Mesothelial cell of epicardium (in vitro differentiated cells): Measurements from ENCODE around the gene ARHGAP42. TPM values are rescaled to one million over a fixed set of nuclear protein-coding genes. Genes with fewer than 3 reads are reported as not detected.

Source experiments
- DNase-seq, 2 experiments: peaks; one replicate each; pipeline ENCODE4 v3.0.0; 2021; ENCODE audit warnings: low spot score in 2 of 2; ENCODE audit not compliant: unreplicated experiment in 2 of 2
- H3K27ac Mint-ChIP-seq: 2 replicates; pipeline ENCODE4 v1.8.0; 2021; ENCODE audit warnings: mixed read lengths
- H3K27me3 Mint-ChIP-seq: 2 replicates; pipeline ENCODE4 v1.8.0; 2021; ENCODE audit warnings: low read depth, mixed read lengths
- H3K36me3 Mint-ChIP-seq: 2 replicates; pipeline ENCODE4 v1.8.0; 2021; ENCODE audit warnings: mixed read lengths
- H3K4me1 Mint-ChIP-seq: 2 replicates; pipeline ENCODE4 v1.8.0; 2021; ENCODE audit warnings: mixed read lengths
- H3K4me3 Mint-ChIP-seq: 2 replicates; pipeline ENCODE4 v1.8.0; 2021; ENCODE audit warnings: mild to moderate bottlenecking, moderate library complexity, mixed read lengths
- H3K9me3 Mint-ChIP-seq: 2 replicates; pipeline ENCODE4 v1.8.0; 2021; ENCODE audit warnings: mixed read lengths
- total RNA-seq: library from RNA; stranded (reverse); gene quantifications from 3 replicates; pipeline ENCODE4 v1.2.1, GENCODE V29; 2021
- TF ChIP-seq, protein P1 (sequence below): fragments of 200-600 bp; sonication (generic); IDR thresholded peaks from one replicate; pipeline ENCODE4 v1.5.0; 2021; ENCODE audit warnings: antibody characterized with exemption; ENCODE audit not compliant: unreplicated experiment

The ARHGAP42 gene
- total RNA-seq, 1 donor from 2014 or later, result 19.4 TPM

- peaks cover 14% of the 10 kb centered on the region for H3K4me1 Mint-ChIP-seq
- TF ChIP-seq, protein P1, sequence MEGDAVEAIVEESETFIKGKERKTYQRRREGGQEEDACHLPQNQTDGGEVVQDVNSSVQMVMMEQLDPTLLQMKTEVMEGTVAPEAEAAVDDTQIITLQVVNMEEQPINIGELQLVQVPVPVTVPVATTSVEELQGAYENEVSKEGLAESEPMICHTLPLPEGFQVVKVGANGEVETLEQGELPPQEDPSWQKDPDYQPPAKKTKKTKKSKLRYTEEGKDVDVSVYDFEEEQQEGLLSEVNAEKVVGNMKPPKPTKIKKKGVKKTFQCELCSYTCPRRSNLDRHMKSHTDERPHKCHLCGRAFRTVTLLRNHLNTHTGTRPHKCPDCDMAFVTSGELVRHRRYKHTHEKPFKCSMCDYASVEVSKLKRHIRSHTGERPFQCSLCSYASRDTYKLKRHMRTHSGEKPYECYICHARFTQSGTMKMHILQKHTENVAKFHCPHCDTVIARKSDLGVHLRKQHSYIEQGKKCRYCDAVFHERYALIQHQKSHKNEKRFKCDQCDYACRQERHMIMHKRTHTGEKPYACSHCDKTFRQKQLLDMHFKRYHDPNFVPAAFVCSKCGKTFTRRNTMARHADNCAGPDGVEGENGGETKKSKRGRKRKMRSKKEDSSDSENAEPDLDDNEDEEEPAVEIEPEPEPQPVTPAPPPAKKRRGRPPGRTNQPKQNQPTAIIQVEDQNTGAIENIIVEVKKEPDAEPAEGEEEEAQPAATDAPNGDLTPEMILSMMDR, result no peak
- no peak for DNase-seq
- no peak overlapping the region for H3K4me3 Mint-ChIP-seq
- H3K27ac Mint-ChIP-seq, result no peak overlapping the region
- H3K36me3 Mint-ChIP-seq, result peaks cover 3% of the 10 kb centered on the region
- no peaks in the 10 kb centered on the region for H3K9me3 Mint-ChIP-seq
- no peaks in the 10 kb centered on the region for H3K27me3 Mint-ChIP-seq
Measured at GRCh38 chr11:100766764-100767163, 79.7 kb downstream of the ARHGAP42 start.

GRCh38 chr11:100769165-100769564, 82.1 kb downstream of the ARHGAP42 start:
- H3K27ac Mint-ChIP-seq, result peak overlapping the region; percentile 52

GRCh38 chr11:100769617-100770016, 82.5 kb downstream of the ARHGAP42 start:
- TF ChIP-seq, protein P1, result no peak
- Mint-ChIP-seq H3K9me3 (no peaks in the 10 kb centered on the region), H3K27ac (no peak overlapping the region), H3K4me1 (peaks cover 9% of the 10 kb centered on the region), H3K4me3 (no peak overlapping the region), H3K36me3 (peaks cover 9% of the 10 kb centered on the region), H3K27me3 (no peaks in the 10 kb centered on the region)
- no peak for DNase-seq

More at GRCh38 chr11:100769165-100769564, 82.1 kb downstream of the ARHGAP42 start:
- Mint-ChIP-seq H3K27me3 (no peaks in the 10 kb centered on the region), H3K9me3 (no peaks in the 10 kb centered on the region), H3K36me3 (peaks cover 9% of the 10 kb centered on the region), H3K4me1 (peaks cover 11% of the 10 kb centered on the region), H3K4me3 (no peak overlapping the region)
- DNase-seq, result no peak
- TF ChIP-seq, protein P1, result no peak

DNA sequence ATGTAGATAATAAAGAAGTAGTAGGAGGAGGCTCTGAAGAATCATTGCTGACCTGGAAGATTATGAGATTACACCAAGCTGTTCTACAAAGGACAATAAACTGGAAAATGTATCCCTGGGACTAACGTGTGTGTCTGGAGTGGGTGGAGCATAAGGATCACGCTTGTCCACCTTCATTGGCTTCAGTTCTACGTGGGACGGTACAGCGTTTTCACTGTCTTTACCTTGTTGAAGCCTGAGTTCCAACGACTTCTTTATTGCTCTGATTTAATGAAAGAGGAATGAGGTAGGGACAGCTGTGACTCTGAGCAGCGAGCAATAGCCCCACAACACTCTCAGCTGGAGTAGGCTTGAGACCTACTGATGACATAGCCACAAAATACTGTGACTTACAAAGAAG, 87.0 kb downstream of the ARHGAP42 start:
- no peaks in the 10 kb centered on the region for H3K27me3 Mint-ChIP-seq
- no peaks in the 10 kb centered on the region for H3K9me3 Mint-ChIP-seq
- H3K4me1 Mint-ChIP-seq, result peaks cover 17% of the 10 kb centered on the region
- H3K36me3 Mint-ChIP-seq, result peaks cover 6% of the 10 kb centered on the region
- no peak overlapping the region for H3K27ac Mint-ChIP-seq
- TF ChIP-seq, protein P1, result no peak
- H3K4me3 Mint-ChIP-seq, result no peak overlapping the region
- DNase-seq, result no peak

GRCh38 chr11:100774859-100775258, 87.8 kb downstream of the ARHGAP42 start:
- no peaks in the 10 kb centered on the region for H3K9me3 Mint-ChIP-seq
- no peak for DNase-seq
- no peak overlapping the region for H3K4me3 Mint-ChIP-seq
- no peak overlapping the region for H3K27ac Mint-ChIP-seq
- H3K27me3 Mint-ChIP-seq, result no peaks in the 10 kb centered on the region
- peaks cover 10% of the 10 kb centered on the region for H3K4me1 Mint-ChIP-seq
- peaks cover 6% of the 10 kb centered on the region for H3K36me3 Mint-ChIP-seq
- TF ChIP-seq, protein P1, result no peak
